CD4-positive, alpha-beta T cell (primary cell): ENCODE data around the gene PLXNB2. TPM values are rescaled to one million over a fixed set of nuclear protein-coding genes. Genes with fewer than 3 reads are reported as not detected.

Source experiments
- ATAC-seq: fragments of 200-7000 bp; cut with Tn5 transposase; one replicate; pipeline ENCODE4 v1.10.0; 2022; ENCODE audit warnings: mild to moderate bottlenecking; ENCODE audit not compliant: poor library complexity
- CTCF ChIA-PET: fragments of 350-600 bp; sonication (Branson Sonifier 250); formaldehyde crosslinking; loops from one replicate; lab custom pipeline; 2021; ENCODE audit warnings: antibody characterized with exemption, inconsistent platforms; lab: Charles Lee
- POLR2A ChIA-PET: fragments of 350-600 bp; sonication (Branson Sonifier 250); formaldehyde crosslinking; loops from one replicate; lab custom pipeline; 2021; ENCODE audit warnings: antibody characterized with exemption, inconsistent platforms; lab: Charles Lee
- DNase-seq, 14 experiments: peaks; one replicate each; pipeline ENCODE4 v3.0.0-alpha.2; 2013 to 2020; ENCODE audit warnings: mixed read lengths in 2 of 14
- H3K27ac ChIP-seq, 2 donors: one replicate each; pipeline versions ENCODE4 v1.5.1 to v1.7.0; 2013; ENCODE audit warnings: low read length in 2 of 2, low read depth in 1 of 2, mild to moderate bottlenecking in 1 of 2
- H3K27me3 ChIP-seq, 2 experiments: 1 replicate in 1 of 2; 2 replicates in 1 of 2; pipeline versions ENCODE4 v1.6.1 to v1.7.0; 2013; ENCODE audit warnings: low read length in 2 of 2, control low read depth in 1 of 2, mild to moderate bottlenecking in 1 of 2, moderate library complexity in 1 of 2; ENCODE audit not compliant: insufficient read depth in 2 of 2, control insufficient read depth in 1 of 2
- H3K36me3 ChIP-seq: one replicate; pipeline ENCODE4 v1.6.1; 2013; ENCODE audit warnings: low read length, control low read depth; ENCODE audit not compliant: insufficient read depth
- H3K4me1 ChIP-seq: one replicate; pipeline ENCODE4 v1.6.1; 2013; ENCODE audit warnings: low read length, control low read depth; ENCODE audit not compliant: insufficient read depth
- H3K4me3 ChIP-seq: one replicate; pipeline ENCODE4 v1.5.1; 2013; ENCODE audit warnings: mild to moderate bottlenecking, low read length, moderate library complexity
- H3K9me3 ChIP-seq, 2 experiments: 1 replicate in 1 of 2; 2 replicates in 1 of 2; pipeline versions ENCODE4 v1.6.1 to v1.7.0; 2013; ENCODE audit warnings: low read length in 2 of 2, mild to moderate bottlenecking in 2 of 2, control low read depth in 1 of 2, moderate library complexity in 1 of 2; ENCODE audit not compliant: control insufficient read depth in 1 of 2, insufficient read depth in 1 of 2
- H3K27ac Mint-ChIP-seq: one replicate; pipeline ENCODE4 v1.8.0; 2020; ENCODE audit warnings: mixed read lengths
- H3K27me3 Mint-ChIP-seq: one replicate; pipeline ENCODE4 v1.8.0; 2021; ENCODE audit warnings: mixed read lengths
- H3K36me3 Mint-ChIP-seq: one replicate; pipeline ENCODE4 v1.8.0; 2021; ENCODE audit warnings: low read depth, mixed read lengths
- H3K4me1 Mint-ChIP-seq: one replicate; pipeline ENCODE4 v1.8.0; 2021; ENCODE audit warnings: low read depth, mixed read lengths
- H3K4me3 Mint-ChIP-seq: one replicate; pipeline ENCODE4 v1.8.0; 2020; ENCODE audit warnings: mild to moderate bottlenecking, mixed read lengths
- H3K9me3 Mint-ChIP-seq: one replicate; pipeline ENCODE4 v1.8.0; 2020; ENCODE audit warnings: mixed read lengths
- intact Hi-C, 2 experiments: fragments of 100-400 bp; cut with DNase I in 1 of 2; cut with micrococcal nuclease in 1 of 2; formaldehyde crosslinking; loops; one replicate each; pipeline versions ENCODE4 v1.15.1 to v1.9.0; 2023 to 2025; cut with DNase I, micrococcal nuclease
- total RNA-seq, 174 experiments: library from RNA in 2 of 174; stranded (reverse) in 2 of 174; gene quantifications; one replicate each; pipeline ENCODE4 v1.2.3 and lab custom pipeline; 2021 to 2026
- TF ChIP-seq, protein P1 (sequence below): fragments of 200-600 bp; IDR thresholded peaks from one replicate; pipeline ENCODE4 v1.8.0; 2022; ENCODE audit warnings: antibody characterized with exemption, mild to moderate bottlenecking

The PLXNB2 gene
- total RNA-seq, 2 experiments from 2014 or later = 2.8 to 3.9 TPM

DNA sequence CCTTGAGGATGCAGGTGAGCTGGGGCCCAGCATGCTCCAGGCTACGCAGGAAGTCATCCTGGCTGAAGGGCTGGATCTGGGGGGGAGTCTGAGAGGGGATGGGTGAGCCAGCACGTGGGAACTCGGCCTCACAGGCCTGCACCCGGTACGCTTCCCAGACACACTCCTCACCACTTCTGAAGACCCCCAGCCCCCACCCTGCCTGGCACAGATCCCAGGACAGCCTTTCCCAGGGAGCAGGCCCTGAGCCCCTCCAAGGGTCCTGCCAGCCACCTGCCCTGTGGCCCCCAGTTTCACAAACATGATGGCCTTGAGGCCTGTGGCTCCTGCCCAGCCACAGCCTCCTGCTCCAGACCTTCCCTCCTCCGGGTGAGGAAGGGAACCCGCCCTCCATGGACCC lies 5.6 kb upstream of the PLXNB2 start:
- no peak for ATAC-seq
- H3K27me3 ChIP-seq = peaks cover under 1 to 4% of the 10 kb centered on the region in 2 experiments
- intact Hi-C loops = no loop called here
- DNase-seq = no peak
- no peak overlapping the region for H3K27ac ChIP-seq
- Mint-ChIP-seq H3K4me3 (no peak overlapping the region), H3K36me3 (no peaks in the 10 kb centered on the region), H3K4me1 (peaks cover 16% of the 10 kb centered on the region), H3K9me3 (no peaks in the 10 kb centered on the region), H3K27ac (no peak overlapping the region), H3K27me3 (peaks cover 5% of the 10 kb centered on the region)
- TF ChIP-seq, protein P1, sequence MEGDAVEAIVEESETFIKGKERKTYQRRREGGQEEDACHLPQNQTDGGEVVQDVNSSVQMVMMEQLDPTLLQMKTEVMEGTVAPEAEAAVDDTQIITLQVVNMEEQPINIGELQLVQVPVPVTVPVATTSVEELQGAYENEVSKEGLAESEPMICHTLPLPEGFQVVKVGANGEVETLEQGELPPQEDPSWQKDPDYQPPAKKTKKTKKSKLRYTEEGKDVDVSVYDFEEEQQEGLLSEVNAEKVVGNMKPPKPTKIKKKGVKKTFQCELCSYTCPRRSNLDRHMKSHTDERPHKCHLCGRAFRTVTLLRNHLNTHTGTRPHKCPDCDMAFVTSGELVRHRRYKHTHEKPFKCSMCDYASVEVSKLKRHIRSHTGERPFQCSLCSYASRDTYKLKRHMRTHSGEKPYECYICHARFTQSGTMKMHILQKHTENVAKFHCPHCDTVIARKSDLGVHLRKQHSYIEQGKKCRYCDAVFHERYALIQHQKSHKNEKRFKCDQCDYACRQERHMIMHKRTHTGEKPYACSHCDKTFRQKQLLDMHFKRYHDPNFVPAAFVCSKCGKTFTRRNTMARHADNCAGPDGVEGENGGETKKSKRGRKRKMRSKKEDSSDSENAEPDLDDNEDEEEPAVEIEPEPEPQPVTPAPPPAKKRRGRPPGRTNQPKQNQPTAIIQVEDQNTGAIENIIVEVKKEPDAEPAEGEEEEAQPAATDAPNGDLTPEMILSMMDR = no peak
- peaks cover 2% of the 10 kb centered on the region for H3K36me3 ChIP-seq
- CTCF ChIA-PET = no interaction called here
- no peaks in the 10 kb centered on the region for H3K9me3 ChIP-seq
- peaks cover 25% of the 10 kb centered on the region for H3K4me1 ChIP-seq
- H3K4me3 ChIP-seq = no peak overlapping the region
- POLR2A ChIA-PET = no interaction called here

DNA sequence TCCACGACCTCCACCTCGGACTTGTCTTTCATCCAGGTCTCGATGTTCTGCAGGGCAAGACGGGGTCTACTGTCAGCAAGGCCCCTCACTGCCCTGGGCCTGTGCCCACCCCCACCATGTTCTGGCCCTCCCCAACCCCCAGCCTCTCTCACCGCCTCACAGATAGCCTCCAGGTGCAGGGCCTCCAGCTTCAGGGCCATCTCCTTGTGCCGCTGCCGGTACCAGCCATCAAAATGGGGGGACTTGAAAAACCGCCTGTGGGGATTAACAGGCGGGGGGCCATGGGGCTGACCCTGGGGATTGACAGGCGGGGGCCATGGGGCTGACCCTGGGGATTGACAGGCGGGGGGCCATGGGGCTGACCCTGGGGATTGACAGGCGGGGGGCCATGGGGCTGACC lies 4.9 kb upstream of the PLXNB2 start:
- POLR2A ChIA-PET = no interaction called here
- Histone ChIP-seq H3K27me3 (peaks cover 2 to 7% of the 10 kb centered on the region in 2 experiments), H3K36me3 (peaks cover 2% of the 10 kb centered on the region), H3K4me3 (no peak overlapping the region), H3K27ac (no peak overlapping the region), H3K9me3 (no peaks in the 10 kb centered on the region), H3K4me1 (peaks cover 27% of the 10 kb centered on the region)
- Mint-ChIP-seq H3K9me3 (no peaks in the 10 kb centered on the region), H3K4me3 (no peak overlapping the region), H3K4me1 (peaks cover 16% of the 10 kb centered on the region), H3K27me3 (peaks cover 5% of the 10 kb centered on the region), H3K27ac (no peak overlapping the region), H3K36me3 (no peaks in the 10 kb centered on the region)
- ATAC-seq (no peak), DNase-seq (no peak)
- CTCF ChIA-PET = no interaction called here
- TF ChIP-seq, protein P1 = no peak
- intact Hi-C loops = no loop called here

DNA sequence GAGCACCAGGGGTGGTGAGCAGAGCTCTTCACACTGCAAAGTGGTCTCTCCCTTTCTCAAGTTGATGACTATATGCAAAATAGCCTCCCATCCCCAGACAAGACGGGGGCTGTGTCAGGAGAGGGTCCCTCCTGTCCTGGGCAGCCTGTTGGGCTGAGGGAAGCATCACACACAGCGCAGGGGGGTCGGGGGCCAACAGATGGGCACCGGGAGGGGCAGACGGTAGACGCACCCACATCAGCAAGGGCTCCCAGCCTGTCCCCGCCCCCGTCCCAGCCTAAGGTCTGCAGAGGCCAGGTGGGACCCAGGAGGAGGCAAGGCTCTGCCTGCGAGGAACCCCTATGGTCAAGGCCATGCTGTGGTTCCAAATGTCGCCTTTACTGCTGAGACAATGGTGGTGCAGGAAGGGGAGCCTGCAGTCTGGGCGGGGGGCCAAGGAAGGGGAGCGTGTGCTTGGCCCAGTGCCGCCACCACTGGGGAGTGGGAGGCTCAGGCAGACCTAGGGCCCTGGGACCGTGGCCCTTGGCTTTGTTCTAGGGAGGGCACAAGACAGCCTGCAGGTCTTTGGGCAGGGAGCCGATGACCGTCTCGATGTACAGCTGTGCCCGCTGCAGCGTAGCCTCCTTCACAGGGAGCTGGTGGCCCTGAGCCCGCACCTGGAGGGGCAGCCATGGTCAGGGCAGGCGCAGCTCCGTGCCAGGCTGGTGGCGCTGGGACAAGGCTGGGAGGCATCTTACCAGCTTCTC lies 4.3 kb upstream of the PLXNB2 start:
- Mint-ChIP-seq H3K4me1 (peaks cover 16% of the 10 kb centered on the region), H3K9me3 (no peaks in the 10 kb centered on the region), H3K27me3 (peaks cover 5% of the 10 kb centered on the region), H3K27ac (no peak overlapping the region), H3K36me3 (no peaks in the 10 kb centered on the region), H3K4me3 (no peak overlapping the region)
- POLR2A ChIA-PET = no interaction called here
- intact Hi-C loops = no loop called here
- TF ChIP-seq, protein P1 = no peak
- Histone ChIP-seq H3K4me1 (peaks cover 31% of the 10 kb centered on the region), H3K9me3 (peaks cover 0 to under 1% of the 10 kb centered on the region in 2 experiments), H3K4me3 (no peak overlapping the region), H3K27me3 (peaks cover 4 to 12% of the 10 kb centered on the region in 2 experiments), H3K27ac (no peak overlapping the region), H3K36me3 (peaks cover 2% of the 10 kb centered on the region)
- CTCF ChIA-PET = no interaction called here
- DNase-seq (no peak), ATAC-seq (no peak)
